ENCODE data around the gene CLDN2.

- TF ChIP-seq POLR2A (IDR thresholded peaks at IDR 0.05) (no peak), CTCF (IDR thresholded peaks at IDR 0.05) (no peak)
These were observed 42.9 kb downstream of the CLDN2 start for GRCh38 chrX:106963111-106963510.
